HG03575 (cell line): Measurements from ENCODE around the gene CRIM1.
"Not testable (repeated sequence)": the region's sequence is repeated elsewhere in the genome, so short reads cannot be mapped to it uniquely, and the experiment has no call there.

Source experiments
- ATAC-seq: cut with Tn5 transposase; IDR thresholded peaks from one replicate; pipeline ENCODE4 v1.9.1; 2021; ENCODE audit not compliant: unreplicated experiment, insufficient number of reproducible peaks, low FRiP score; ENCODE audit errors: extremely low read depth

CRIM1 gene

GRCh38 chr2:36351291-36351690 is 4.3 kb upstream of the CRIM1 start:
- no peak for ATAC-seq

GRCh38 chr2:36351736-36352349 is 3.7 kb upstream of the CRIM1 start:
- ATAC-seq: no peak

GRCh38 chr2:36352701-36353100 is 2.9 kb upstream of the CRIM1 start:
- no peak for ATAC-seq

GRCh38 chr2:36354811-36355150 is 797 bp upstream of the CRIM1 start:
- no peak for ATAC-seq

GRCh38 chr2:36355890-36356297 is 316 bp downstream of the CRIM1 start:
- no peak for ATAC-seq

- ATAC-seq: no peak
These were observed 866 bp downstream of the CRIM1 start for GRCh38 chr2:36356298-36356989.

- no peak for ATAC-seq
These were observed 1.6 kb downstream of the CRIM1 start for GRCh38 chr2:36356990-36357846.

GRCh38 chr2:36357847-36358659 is 2.5 kb downstream of the CRIM1 start:
- ATAC-seq: no peak

- ATAC-seq: no peak
These were observed 3.5 kb downstream of the CRIM1 start for GRCh38 chr2:36359067-36359466.

GRCh38 chr2:36360063-36360462 is 4.5 kb downstream of the CRIM1 start:
- no peak for ATAC-seq

GRCh38 chr2:36360834-36361233 is 5.3 kb downstream of the CRIM1 start:
- no peak for ATAC-seq

GRCh38 chr2:36361396-36361795 is 5.8 kb downstream of the CRIM1 start:
- ATAC-seq: no peak

- no peak for ATAC-seq
These were observed 6.7 kb downstream of the CRIM1 start for GRCh38 chr2:36362291-36362690.

GRCh38 chr2:36363085-36363484 is 7.5 kb downstream of the CRIM1 start:
- ATAC-seq: not testable (repeated sequence)

GRCh38 chr2:36366491-36367120 is 11.0 kb downstream of the CRIM1 start:
- ATAC-seq: no peak

- ATAC-seq: no peak
These were observed 11.9 kb downstream of the CRIM1 start for GRCh38 chr2:36367486-36367885.

- no peak for ATAC-seq
These were observed 12.3 kb downstream of the CRIM1 start for GRCh38 chr2:36367895-36368353.

- no peak for ATAC-seq
These were observed 12.9 kb downstream of the CRIM1 start for GRCh38 chr2:36368438-36368837.

- ATAC-seq: no peak
These were observed 13.6 kb downstream of the CRIM1 start for GRCh38 chr2:36369163-36369562.
